Fibroblast of skin of left biceps (primary cell): ENCODE results near the gene AIFM1.

Experiments used
- DNase-seq, 2 experiments: peaks; one replicate each; pipeline ENCODE4 v3.0.0-alpha.2; 2013; ENCODE audit warnings: low read depth in 2 of 2

Gene AIFM1

DNA sequence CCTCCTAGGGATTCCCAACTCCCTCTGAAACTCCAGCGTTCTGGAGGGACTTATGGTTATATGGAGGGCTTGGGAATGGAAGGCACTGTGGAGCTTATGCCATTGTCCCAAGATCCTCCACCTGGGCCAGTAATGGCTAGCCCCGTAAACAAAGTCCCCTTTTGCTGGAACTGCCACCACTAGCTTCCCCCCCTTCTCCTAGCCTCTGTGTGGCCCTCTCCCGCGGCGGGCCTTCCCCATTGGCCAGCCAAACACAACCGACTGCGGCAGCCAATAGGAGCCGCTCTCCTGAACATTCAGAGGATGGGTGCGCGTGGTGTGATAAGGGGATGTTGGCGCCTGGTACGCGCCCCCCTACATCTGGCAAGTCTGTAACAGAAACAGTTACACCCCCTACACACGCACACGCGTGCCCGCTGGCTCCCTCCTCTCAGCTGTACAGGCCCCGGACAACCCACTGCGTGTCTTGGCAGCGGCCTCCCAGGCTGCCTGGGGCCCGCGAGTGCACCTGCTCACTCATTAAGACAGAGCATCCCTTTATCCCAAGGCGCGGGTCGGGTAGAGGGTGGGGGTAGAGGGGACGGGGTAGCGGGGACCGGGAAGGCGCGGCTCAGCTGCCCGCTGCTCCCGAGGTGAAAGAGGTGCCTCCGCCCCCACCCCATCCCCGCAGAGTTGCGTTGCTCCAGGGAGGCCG is 5.3 kb upstream of the AIFM1 start:
- no peak for DNase-seq

DNA sequence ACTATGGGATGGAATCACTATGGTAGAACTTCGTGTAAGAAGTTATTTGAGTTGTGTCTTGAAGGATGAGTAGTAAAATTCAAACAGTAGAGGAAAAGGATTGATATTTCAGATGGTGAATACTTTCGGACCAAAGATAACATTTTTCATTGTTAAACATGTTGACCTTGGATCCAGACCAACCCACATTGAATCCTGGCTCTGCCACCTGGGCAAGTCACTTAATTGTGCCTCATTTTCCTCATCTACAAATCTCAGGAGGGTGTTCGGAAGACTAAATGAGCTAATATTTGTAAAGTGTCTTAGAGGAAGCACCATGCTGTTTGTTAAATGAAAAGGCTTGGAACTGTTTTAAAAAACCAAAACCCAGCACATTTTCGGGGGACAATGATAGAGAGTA is 1.4 kb upstream of the AIFM1 start:
- DNase-seq = no peak

DNA sequence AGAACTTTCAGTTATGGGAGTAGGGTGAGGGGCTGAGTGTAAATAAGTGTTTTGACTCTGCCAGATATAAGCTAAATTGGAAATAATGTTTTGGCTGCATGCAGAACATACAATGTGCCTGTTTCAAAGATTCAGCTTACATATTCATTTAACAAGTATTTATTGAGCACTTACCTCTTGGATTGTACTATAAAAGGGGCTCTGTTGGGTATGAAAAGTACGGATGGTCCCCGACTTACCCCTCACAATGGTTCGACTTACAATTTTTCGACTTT is 799 bp upstream of the AIFM1 start:
- DNase-seq = no peak

DNA sequence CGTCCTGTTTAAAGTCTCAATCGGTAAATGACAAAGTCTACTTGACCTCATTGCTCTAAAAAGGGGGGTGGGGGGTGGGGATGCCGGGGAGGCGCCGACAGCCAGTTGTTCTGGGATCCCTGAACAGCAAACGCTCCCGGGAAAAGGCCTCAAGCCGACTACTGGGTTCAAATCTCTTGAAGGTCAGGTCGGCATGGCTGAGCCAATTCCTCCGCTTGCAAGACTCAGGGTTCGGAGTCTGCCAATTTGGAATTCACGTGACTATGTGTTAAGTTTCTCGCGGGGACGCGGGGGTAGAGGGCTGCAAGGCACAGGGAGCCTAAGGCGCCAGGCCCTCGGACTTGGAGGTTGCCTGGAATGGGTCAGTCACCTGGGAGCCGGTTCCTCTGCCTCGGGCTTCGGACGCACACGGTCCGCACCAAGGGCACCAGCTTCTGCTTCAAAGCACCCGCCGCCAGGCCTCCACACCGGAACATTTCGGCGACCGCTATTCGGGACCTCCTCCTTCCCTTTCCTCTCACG is 399 bp downstream of the AIFM1 start:
- DNase-seq = no peak

DNA sequence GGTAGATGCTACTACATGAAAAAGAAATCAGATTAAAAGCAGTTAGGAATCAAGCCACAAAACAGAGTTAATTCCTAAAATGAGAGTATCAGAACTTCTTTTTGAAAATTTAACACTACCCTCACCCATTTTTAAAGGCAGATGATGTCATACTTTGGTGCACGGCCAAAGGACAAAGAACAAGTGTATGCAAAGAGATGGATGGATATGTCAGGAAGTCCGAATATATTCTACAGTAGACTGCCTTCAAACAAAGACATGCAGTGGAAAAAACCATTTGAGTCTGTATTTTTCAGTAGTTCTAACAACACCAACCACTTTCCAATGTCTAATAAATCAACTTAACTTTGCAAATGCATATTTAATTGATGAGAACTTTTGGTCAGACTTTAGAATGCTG is 2.2 kb downstream of the AIFM1 start:
- no peak for DNase-seq

DNA sequence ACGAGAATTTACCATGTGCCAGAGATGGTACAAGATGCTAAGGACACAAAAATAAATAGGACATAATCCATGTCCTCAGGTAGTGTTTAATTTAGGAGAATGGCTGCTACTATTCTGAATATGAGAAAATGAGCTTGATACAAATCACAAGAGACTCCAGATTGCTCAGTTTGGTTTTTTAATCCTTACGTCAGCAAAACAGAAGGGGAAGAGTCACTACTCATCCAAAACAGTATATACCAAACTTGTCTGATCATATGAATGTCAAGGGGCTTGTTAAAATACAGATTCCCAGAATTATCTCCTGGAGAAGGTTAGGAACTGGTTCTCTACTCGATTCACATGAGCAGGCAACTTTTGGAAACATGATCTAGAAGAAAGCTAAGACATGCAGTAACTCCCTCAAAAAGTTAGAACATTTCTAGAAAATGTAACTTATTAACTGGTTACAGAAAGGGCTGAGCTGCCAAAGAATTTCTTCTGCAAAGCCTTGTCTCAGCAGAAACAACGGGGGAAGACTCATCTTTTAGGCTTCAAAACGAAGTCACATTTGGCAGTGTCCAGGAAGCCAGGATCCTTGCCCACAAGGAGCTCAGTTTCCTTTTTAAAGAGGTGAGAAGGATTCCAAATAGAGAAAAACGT is 3.4 kb downstream of the AIFM1 start:
- no peak for DNase-seq

DNA sequence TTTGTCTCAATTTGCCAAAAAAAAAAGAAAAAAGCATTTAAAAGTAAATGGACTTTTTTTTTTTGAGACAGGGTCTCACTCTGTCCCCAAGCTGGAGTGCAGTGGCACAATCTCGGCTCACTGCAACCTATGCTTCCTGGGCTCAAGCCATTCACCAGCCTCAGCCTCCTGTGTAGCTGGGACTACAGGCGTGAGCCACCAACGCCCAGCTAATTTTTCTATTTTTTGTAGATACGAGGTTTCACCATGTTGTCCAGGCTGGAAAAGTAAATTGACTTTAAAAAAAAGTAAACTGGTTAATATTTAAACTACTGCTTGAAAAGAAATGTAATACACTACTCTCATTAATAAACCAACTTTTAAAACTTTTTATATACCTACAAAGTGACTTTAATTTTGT is 5.9 kb downstream of the AIFM1 start:
- no peak for DNase-seq

DNA sequence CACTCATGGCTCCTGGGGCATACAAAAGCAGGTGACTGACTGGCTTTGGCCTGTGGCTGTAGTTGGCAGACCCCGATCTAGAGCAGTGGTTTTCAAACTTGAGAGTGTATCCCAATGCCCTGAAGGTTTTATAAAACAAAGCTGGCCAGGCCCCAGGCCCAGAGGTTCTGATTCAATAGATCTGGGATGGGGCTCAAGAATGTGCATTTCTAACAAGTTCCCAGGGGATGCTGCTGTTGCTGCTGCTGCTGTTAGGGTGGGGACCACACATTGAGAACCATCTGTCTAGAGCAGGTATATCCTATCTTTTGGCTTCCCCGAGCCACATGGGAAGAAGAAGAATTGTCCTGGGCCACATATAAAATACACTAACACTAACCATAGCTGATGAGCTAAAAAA is 7.3 kb downstream of the AIFM1 start:
- no peak for DNase-seq

DNA sequence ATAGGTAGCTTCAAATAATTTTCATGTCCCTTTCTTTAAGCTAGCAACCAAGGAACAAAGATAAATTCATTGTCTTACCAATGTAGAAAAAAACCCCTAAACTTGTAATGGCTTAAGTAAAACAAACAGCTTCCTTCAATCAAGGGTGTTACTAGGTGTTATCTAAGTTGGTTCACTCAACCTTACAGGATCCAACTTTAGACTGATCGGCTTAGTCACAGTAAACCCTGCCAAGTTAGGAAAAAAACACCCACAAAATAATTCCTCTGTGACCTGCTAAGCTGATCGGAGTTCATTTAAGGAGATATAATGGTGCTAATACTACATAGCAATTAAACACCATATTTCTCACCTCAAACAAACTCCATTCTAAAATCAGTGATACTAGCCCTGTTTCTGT is 10.1 kb downstream of the AIFM1 start:
- DNase-seq = no peak

DNA sequence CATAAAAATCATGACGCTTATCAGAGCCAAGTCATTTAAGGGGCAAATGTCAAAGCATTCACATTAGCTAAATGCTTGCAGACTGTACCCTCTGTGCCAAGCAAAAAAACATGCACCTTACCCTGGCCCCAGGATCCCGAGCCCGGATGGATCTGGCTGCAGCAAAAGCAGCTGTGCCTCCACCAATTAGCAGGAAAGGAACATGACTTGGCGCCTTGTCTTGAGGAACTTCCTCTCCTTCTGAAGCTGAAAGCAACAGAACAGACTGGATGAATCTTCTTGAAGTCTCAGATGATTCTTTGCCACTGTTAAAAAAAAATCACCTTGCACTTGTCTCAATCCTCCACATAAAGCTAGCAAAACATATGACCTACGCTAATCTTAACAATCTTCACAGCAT is 18.0 kb downstream of the AIFM1 start:
- no peak for DNase-seq

DNA sequence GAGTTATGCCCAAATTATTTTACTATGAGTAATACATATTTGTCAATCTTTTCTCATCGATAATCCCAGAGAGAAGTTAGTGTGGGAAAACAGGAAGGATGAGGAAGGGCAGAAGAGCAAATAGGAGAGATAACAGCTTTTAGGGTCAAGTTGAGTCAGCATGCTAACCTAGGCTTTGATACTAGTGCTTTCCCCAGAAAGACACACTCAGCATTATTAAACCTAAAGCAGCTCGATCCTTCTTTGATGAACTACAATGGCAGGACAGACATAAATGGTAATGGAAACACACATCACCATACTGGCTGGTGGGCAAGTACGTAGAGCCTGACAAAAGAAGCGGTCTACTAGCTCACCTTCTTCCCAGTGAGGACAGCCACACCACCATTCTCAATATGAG is 20.5 kb downstream of the AIFM1 start:
- DNase-seq = no peak

DNA sequence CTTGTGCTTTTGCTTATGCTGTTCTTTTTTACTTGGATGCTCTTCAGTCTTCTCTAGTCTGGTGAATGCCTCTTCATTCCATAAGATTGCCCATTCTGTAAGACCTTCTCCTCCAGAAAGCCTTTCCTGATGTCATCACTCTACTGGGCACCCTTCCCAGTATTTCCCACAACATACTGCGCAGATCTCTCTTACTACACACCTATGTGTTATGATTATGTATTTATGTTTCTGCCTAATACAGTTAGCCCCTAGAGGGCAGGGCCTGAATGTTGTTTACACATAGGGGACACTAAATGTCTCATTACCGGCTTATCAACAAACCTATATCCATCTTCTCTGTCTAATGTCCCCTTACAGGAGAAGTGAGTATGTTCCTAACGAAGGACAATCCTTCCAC is 21.1 kb downstream of the AIFM1 start:
- peak; percentile 8 to 12 for DNase-seq

DNA sequence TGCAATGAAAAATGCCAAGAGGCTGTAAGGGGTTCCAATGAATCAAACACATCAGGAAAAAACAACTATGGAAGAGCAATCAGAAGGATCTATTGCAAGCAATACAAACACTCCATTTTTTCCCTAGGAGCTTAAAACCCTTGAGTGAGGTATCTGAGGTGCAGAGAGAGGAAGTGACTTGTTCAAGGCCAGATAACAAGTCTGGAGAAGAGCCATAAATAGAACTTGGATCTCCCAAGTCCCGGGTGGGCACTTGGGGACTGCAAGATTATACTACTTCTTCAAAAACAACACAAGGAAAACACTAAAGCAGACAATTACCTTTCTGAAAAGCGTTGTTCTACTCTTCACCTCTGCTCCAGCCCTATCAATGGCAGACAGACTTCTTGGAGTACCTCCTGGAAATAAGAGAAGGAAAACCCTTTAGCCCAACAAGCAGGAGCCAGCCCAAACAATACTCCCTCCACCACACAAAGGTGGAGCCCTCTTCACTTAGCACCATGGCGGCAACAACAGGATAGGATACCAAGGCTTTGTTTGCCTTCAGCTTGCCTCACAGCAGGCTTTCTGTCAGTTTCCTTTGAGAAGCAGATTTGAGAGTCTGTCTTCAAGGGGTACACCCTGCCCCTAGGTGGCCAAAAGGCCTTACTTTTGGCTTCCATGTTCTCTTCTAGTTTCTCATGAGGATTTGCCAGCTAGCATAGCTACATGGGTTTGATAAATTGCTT is 26.0 kb downstream of the AIFM1 start:
- no peak for DNase-seq

DNA sequence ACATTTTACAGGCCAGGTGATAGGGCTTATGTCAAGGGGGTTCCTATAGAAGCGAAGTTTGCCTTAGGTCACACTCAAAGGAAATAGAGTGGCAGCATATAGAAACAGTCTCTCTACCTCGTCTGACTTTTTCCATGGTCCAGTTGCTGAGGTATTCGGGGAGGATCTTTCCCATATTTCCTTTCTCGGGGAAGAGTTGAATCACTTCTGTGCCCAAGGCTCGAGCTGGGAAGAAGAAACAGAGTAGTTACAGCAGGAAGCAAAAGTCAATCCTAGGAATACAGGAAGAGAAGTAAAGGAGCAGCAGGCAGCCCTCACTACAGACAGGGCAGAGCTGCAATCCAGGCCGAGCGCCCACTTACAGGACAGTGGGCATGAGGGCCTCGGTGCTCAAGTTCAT is 28.7 kb downstream of the AIFM1 start:
- DNase-seq = no peak

DNA sequence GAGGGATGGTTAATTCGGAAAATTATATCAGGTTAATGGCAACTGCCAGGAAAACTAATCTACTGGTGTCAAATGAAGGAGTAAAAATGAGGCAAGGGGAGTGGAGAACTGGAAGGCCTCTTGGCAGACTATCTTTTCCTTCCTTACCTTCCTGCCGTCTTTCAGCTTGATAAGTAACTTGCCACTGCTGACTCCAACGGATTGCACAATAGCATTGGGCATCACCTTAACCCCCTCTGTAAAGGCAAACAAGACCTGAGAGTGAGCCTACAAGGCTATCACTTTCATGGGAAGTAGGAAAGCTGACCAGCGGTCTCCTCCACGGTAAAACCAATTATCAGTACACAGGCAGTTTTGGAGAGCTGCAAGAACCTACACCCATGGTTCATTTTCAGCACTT is 29.1 kb downstream of the AIFM1 start:
- DNase-seq = no peak

DNA sequence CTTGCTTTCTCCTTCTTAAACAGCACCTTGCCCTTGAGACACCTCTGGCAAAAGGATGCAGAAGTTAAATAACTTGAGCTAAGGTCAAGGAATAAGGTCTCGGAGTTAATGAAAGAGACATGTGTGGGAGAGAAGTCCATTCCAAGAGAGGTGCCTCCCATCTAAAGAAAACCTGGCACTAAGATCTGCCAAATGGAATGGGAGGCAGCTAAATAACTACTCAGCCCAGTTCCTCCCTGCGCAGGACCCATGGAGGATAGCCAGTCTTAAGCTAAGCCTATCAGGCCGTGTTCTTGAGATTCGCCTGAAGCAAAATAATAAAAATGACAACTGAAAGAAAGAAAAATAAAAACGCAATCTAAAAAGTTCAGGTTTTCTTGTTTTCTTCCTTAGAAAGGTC is 34.7 kb downstream of the AIFM1 start:
- DNase-seq = no peak

DNA sequence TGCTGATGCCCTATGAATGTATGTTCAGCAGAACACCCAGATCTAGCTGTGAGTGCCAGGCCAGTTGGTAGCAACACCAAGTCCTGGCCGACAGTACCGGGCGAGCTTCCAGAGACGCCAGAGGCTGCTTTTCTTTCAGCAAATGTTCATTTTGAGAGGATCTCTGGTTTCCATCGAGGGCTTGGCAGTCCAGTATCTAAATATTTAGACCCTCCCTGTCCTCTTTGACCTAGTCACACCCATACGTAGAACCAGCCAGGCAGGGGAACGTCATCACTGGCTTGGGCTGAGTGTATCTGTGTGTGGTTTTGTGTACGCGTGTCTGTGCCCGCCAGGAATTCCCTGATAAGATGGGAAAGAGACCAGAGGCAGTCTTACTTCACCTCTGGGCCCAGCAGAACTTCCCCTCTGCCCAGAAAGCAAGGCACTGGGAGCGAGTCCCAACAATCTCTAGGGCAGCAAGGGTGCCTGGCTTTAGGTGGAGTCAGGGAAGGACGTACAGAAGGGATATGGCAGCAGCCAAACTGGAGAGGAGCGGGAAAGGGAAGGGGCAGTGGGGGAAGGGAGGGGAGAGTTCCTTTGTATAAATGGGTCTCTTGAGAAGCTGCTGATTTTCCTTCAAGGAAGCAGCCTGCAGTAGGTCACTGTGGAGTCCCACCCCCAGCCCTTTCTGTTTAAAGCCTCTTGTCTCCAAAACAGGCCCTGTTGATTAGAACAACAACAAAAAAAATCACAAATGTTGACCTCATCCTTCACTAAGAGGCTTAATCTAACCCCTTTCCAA is 40.4 kb downstream of the AIFM1 start:
- DNase-seq = no peak

DNA sequence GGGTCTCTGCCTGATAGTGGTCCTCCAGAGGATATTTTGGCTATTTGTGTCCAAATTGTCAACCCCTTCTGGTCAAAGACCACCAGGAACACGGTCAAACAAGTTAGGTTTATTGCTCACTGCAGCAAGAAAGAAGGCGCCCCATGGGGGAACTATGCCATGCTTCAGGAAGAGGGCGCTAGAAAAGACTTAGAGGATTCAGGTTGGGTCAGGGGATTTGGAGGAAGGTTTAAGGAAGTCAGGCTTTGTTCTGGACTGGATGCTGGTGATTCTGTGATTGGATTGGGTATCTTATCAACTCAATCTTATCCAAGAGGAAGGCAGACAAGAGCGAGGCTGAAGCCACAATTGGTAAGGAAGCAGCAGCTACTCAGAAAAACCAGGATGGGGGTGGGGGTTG is 41.1 kb downstream of the AIFM1 start:
- no peak for DNase-seq

DNA sequence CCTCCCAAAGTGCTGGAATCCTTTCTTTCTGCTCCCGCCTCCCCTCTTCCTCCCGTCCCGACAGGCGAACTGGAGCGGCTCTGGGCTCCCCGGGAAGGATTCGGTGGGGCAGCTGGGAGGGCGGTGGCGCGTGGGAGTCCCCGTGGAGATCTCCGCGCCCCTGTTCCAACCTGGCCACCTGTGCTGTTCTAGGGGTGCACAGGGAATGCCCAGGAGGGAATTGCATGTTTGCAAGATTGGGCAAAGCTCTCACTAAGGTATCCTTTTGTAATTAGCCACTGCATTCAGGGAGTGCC is 44.2 kb downstream of the AIFM1 start:
- no peak for DNase-seq

DNA sequence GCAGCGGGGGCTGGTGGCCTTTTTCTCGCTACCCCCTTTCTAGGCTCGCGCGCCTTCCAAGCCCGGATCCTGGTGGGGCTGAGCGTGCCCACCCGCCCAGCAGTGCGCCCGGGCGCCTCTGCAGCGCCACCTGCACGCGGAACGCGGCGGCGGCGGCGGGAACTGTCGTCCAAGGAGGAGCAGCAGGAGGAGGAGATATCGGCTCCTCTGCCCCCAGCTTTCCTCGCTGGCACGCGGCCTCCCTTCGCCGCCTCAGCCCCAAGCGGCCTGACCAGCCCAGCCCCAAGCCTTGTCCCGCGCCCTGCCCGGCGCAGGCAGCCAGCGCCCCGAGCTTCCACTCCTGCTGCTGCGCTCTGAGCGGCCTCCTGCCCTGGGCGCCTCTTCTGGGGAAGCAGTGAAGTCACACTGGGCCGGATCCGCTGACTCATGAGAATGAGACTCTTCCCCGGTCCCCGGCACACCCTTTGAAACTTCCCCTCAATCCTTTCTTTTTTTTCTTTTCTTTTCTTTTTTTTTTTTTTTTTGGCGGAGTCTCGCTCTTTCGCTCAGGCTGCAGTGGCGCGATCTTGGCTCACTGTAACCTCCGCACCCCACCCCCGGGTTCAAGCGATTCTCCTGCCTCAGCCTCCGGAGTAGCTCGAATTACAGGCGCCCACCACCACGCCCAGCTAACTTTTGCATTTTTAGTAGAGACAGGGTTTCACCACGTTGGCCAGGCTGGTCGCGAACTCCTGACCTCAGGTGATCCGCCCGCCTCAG is 44.7 kb downstream of the AIFM1 start:
- DNase-seq = peak in 1 of 2 experiments; percentile 42

DNA sequence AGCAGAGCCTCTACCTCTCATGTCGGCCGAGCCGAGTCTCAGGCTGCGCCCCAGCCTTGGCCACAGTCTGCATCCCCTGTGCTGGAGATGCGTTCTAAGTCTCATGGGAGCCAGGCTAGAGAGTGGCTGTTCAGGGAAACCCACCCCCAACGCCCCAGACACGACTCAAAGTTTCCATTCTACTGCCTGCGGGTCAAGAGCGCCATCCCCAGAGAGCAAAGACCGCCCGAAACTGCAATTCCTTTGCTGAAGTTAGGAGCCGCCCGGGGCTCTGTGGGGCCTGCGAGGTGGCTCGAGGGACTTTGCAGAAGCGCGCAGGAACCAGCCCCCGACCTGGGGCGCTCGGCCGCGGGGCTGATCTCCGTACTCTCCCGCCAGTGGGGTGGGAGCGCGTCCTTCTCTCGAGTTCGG is 45.3 kb downstream of the AIFM1 start:
- no peak for DNase-seq

DNA sequence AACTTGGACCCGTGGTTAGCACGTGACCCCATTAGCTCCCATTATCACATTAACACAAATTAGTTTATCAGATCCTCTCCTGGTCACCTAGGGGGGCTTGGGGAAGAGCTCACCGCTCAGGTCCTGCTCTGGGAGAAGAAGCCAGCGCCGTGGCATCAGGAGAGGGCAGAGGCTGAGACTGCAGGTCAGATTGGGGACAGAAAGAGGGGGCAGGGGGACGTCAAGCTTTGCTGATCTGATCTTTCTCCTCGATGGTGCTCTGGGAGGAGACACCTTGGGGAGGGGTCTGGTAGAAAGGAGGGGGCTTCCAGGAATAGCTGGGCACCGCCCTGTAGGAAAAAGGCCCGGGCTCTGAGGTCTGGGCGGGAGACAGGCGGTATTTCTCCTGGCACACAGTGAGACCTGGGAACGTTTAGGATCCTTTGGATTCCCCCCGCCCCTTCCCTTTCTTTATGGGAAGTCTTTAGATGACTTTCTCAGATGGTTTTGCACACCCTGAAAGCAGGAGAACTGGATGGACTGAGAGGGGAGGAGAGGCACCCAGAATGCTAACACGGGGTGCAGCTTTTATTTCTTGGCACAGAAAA is 46.2 kb downstream of the AIFM1 start:
- DNase-seq = no peak
